Natural killer cell (primary cell): Measurements from ENCODE around the gene SLC30A1. TPM values are rescaled to one million over a fixed set of nuclear protein-coding genes. Genes with fewer than 3 reads are reported as not detected.

Source experiments
- ATAC-seq, 3 donors: fragments of 150-1000 bp in 2 of 3; fragments of 200-7000 bp in 1 of 3; cut with Tn5 transposase; 1 replicate in 1 of 3; 2 replicates in 2 of 3; pipeline ENCODE4 v1.10.0; 2021; ENCODE audit warnings: mild to moderate bottlenecking in 2 of 3, moderate library complexity in 2 of 3
- DNase-seq, 2 donors: peaks; one replicate each; pipeline versions ENCODE4 v3.0.0 to v3.0.0-alpha.2; 2013 to 2021; ENCODE audit warnings: mixed read lengths in 1 of 2
- H3K27ac ChIP-seq: one replicate; pipeline ENCODE4 v1.5.1; 2013; ENCODE audit warnings: mild to moderate bottlenecking, low read length
- H3K27me3 ChIP-seq: one replicate; pipeline ENCODE4 v1.6.1; 2013; ENCODE audit warnings: low read length; ENCODE audit not compliant: control insufficient read depth, insufficient read depth
- H3K36me3 ChIP-seq: one replicate; pipeline ENCODE4 v1.6.1; 2013; ENCODE audit warnings: low read length; ENCODE audit not compliant: control insufficient read depth, insufficient read depth
- H3K4me1 ChIP-seq: one replicate; pipeline ENCODE4 v1.6.1; 2013; ENCODE audit warnings: low read length; ENCODE audit not compliant: control insufficient read depth, insufficient read depth
- H3K4me3 ChIP-seq: one replicate; pipeline ENCODE4 v1.5.1; 2013; ENCODE audit warnings: low read length
- H3K9me3 ChIP-seq: one replicate; pipeline ENCODE4 v1.6.1; 2013; ENCODE audit warnings: low read length; ENCODE audit not compliant: control insufficient read depth, insufficient read depth
- H3K27ac Mint-ChIP-seq, 2 donors: one replicate each; pipeline ENCODE4 v1.8.0; 2022; ENCODE audit warnings: mild to moderate bottlenecking in 2 of 2, mixed read lengths in 2 of 2, moderate library complexity in 1 of 2
- H3K27me3 Mint-ChIP-seq, 2 donors: one replicate each; pipeline ENCODE4 v1.8.0; 2022; ENCODE audit warnings: low read depth in 2 of 2, mixed read lengths in 2 of 2
- H3K36me3 Mint-ChIP-seq: one replicate; pipeline ENCODE4 v1.8.0; 2022; ENCODE audit warnings: mixed read lengths
- H3K4me1 Mint-ChIP-seq, 2 donors: one replicate each; pipeline ENCODE4 v1.8.0; 2022; ENCODE audit warnings: mixed read lengths in 2 of 2
- H3K4me3 Mint-ChIP-seq: one replicate; pipeline ENCODE4 v1.8.0; 2022; ENCODE audit warnings: mild to moderate bottlenecking, moderate library complexity, mixed read lengths
- H3K9me3 Mint-ChIP-seq, 2 donors: one replicate each; pipeline ENCODE4 v1.8.0; 2022; ENCODE audit warnings: mixed read lengths in 2 of 2
- WGBS: methylation state at CpG from one replicate; pipeline ENCODE4 v1.1.7; 2013; ENCODE audit warnings: missing lambda C conversion rate; ENCODE audit not compliant: insufficient coverage; 5-methylcytosine and 5-hydroxymethylcytosine counted together
- intact Hi-C: fragments of 100-400 bp; cut with micrococcal nuclease; formaldehyde crosslinking; loops from one replicate; pipeline ENCODE4 v1.14.2; 2022
- total RNA-seq, 4 donors: library from RNA; stranded (reverse); fragments of 120-200 nt in 1 of 4; gene quantifications; one replicate each; pipeline versions ENCODE4 v1.2.3 to v1.2.4, GENCODE V29; 2013 to 2022
- TF ChIP-seq, protein P1 (sequence below): fragments of 200-600 bp; IDR thresholded peaks from one replicate; pipeline ENCODE4 v1.8.0; 2022; ENCODE audit warnings: antibody characterized with exemption

Gene SLC30A1
- total RNA-seq, 3 donors from 2014 or later (not counting 1 experiment from before 2014, with no cell fraction given), result 8.4 to 16.0 (median 12.1) TPM

DNA sequence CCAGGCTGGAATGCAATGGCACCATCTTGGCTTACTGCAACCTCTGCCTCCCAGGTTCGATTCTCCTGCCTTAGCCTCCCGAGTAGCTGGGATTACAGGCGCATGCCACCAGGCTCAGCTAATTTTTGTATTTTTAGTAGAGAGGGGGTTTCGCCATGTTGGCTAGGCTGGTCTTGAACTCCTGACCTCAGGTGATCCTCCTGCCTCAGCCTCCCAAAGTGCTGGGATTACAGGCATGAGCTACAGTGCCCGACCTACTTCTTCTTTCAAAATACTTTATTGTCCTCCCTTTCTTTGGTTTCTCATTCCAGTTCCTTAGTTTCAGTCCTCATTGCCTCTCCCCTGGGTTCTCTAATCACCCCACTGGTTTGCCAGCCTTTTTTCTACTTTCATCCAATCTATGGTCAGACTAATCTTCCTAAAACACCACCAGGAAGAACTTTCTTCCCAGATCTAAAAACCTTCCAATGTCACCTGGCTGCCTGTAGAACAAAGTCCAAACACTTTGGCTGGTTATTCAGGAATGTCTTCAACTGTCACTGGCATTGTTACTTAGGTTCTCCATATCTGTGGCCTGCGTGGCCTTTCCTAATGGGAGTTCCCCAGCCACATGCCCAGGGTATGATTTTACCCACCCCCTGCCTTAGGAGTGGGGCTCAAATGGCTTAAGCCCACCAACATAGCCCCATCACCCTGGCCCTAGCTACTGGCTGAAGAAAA lies 29.0 kb upstream of the SLC30A1 start:
- ATAC-seq (no peak), DNase-seq (no peak)
- intact Hi-C loops, result no loop called here
- Mint-ChIP-seq H3K4me1 (peaks cover 24 to 29% of the 10 kb centered on the region in 2 donors), H3K9me3 (no peaks in the 10 kb centered on the region), H3K4me3 (peak overlapping the region; percentile 82), H3K27me3 (no peaks in the 10 kb centered on the region), H3K36me3 (no peaks in the 10 kb centered on the region), H3K27ac (peak overlapping the region; percentile 93 to 98)
- no peaks in the 10 kb centered on the region for H3K36me3 ChIP-seq
- no peak overlapping the region for H3K27ac ChIP-seq
- TF ChIP-seq, protein P1, sequence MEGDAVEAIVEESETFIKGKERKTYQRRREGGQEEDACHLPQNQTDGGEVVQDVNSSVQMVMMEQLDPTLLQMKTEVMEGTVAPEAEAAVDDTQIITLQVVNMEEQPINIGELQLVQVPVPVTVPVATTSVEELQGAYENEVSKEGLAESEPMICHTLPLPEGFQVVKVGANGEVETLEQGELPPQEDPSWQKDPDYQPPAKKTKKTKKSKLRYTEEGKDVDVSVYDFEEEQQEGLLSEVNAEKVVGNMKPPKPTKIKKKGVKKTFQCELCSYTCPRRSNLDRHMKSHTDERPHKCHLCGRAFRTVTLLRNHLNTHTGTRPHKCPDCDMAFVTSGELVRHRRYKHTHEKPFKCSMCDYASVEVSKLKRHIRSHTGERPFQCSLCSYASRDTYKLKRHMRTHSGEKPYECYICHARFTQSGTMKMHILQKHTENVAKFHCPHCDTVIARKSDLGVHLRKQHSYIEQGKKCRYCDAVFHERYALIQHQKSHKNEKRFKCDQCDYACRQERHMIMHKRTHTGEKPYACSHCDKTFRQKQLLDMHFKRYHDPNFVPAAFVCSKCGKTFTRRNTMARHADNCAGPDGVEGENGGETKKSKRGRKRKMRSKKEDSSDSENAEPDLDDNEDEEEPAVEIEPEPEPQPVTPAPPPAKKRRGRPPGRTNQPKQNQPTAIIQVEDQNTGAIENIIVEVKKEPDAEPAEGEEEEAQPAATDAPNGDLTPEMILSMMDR, result no peak
- no peaks in the 10 kb centered on the region for H3K27me3 ChIP-seq
- peaks cover 19% of the 10 kb centered on the region for H3K4me1 ChIP-seq
- no peaks in the 10 kb centered on the region for H3K9me3 ChIP-seq
- WGBS, result 94% methylated on average over 6 of the region's 6 CpGs
- no peak overlapping the region for H3K4me3 ChIP-seq

DNA sequence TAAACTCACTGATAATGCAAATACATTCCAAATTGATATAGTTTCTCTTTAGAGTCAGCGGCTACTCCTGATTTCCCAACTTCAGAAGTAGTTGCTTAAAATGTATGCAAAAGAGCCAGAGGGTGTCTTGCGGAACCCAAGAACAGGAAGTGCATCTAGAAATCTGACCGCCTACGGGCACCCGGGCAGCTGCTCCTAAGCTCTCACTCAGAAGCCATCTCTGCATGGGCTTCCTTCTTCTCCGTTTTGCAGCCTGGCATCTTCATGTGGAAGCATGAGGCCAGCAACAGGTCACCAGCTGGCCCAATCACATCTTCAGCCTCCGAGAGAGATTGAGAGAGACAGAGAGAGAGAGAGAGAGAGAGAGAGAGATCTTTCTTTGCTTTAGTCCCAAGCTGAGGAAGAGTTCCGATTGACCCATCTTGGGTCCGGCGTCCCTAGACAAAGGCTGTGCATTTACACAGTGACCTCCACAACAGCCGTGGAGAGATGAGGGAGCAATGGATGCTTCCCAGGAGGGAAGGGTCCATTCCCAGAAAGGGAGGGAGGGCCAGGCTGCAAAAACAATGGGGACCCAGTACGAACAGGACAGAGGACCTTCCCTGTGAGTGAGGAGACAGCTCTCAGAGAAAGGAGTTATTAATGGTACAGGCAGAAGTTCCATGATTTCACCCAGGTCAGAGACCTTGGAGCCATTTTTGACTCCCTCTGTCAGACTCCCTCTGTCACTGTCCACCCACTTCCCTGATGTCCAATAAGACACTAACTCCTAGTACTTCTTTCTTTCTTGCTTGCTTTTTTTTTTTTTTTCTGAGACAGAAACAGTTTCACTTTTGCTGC lies 28.2 kb upstream of the SLC30A1 start:
- H3K4me1 Mint-ChIP-seq, result peaks cover 24 to 29% of the 10 kb centered on the region in 2 donors
- WGBS, result 43% methylated on average over 12 of the region's 12 CpGs

DNA sequence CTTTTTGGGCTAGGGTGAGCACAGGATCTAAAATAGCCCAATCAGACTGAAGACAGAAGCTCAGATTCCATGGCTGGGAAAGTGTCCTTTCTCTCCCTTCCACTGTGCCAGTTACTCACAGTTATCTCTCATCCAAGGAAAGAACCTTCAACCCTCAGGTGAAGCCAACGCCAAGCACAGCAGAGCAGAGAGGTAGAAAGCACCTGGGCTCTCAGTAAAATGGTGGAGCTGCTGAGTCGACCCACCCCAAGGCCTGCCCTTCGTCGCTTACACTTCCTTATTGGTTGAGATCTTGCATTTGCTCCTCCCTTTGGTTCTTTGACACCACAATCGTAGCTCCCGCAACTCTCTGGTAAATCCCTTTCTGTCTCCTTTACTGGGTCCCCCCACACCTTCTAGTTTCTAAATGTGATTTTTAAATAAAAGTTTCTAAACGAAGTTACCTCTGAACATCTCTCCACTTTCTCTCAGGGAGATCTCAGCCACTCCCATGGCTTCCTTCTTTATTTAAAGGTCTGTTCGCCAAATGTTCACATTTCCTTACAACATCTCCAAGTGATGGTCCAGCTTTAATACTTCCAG lies 27.5 kb upstream of the SLC30A1 start:
- Mint-ChIP-seq H3K9me3 (no peaks in the 10 kb centered on the region), H3K27me3 (no peaks in the 10 kb centered on the region), H3K4me1 (peaks cover 24 to 29% of the 10 kb centered on the region in 2 donors), H3K36me3 (no peaks in the 10 kb centered on the region), H3K27ac (peak overlapping the region; percentile 93 to 98), H3K4me3 (peak overlapping the region; percentile 97)
- no peaks in the 10 kb centered on the region for H3K27me3 ChIP-seq
- H3K4me1 ChIP-seq, result peaks cover 19% of the 10 kb centered on the region
- ATAC-seq (peak; percentile 81 to 87 (median 86)), DNase-seq (peak in 1 of 2 donors; percentile 38)
- TF ChIP-seq, protein P1, result no peak
- H3K36me3 ChIP-seq, result no peaks in the 10 kb centered on the region
- intact Hi-C loops, result no loop called here
- 53% methylated on average over 8 of the region's 8 CpGs for WGBS
- no peaks in the 10 kb centered on the region for H3K9me3 ChIP-seq
- H3K27ac ChIP-seq, result peak overlapping the region; percentile 67
- peak overlapping the region; percentile 42 for H3K4me3 ChIP-seq

More for the DNA sequence above, 28.2 kb upstream of the SLC30A1 start:
- TF ChIP-seq, protein P1, result no peak
- Mint-ChIP-seq H3K27me3 (no peaks in the 10 kb centered on the region), H3K9me3 (no peaks in the 10 kb centered on the region), H3K4me3 (peak overlapping the region; percentile 97), H3K36me3 (no peaks in the 10 kb centered on the region), H3K27ac (peak overlapping the region; percentile 93 to 98)
- Histone ChIP-seq H3K9me3 (no peaks in the 10 kb centered on the region), H3K27me3 (no peaks in the 10 kb centered on the region), H3K4me1 (peaks cover 19% of the 10 kb centered on the region), H3K36me3 (no peaks in the 10 kb centered on the region), H3K4me3 (peak overlapping the region; percentile 42), H3K27ac (peak overlapping the region; percentile 67)
- intact Hi-C loops, result no loop called here
- ATAC-seq (peak; percentile 81 to 87 (median 84)), DNase-seq (peak in 1 of 2 donors; percentile 50)
